Measurements from ENCODE around the gene PHB1.

The PHB1 gene

DNA sequence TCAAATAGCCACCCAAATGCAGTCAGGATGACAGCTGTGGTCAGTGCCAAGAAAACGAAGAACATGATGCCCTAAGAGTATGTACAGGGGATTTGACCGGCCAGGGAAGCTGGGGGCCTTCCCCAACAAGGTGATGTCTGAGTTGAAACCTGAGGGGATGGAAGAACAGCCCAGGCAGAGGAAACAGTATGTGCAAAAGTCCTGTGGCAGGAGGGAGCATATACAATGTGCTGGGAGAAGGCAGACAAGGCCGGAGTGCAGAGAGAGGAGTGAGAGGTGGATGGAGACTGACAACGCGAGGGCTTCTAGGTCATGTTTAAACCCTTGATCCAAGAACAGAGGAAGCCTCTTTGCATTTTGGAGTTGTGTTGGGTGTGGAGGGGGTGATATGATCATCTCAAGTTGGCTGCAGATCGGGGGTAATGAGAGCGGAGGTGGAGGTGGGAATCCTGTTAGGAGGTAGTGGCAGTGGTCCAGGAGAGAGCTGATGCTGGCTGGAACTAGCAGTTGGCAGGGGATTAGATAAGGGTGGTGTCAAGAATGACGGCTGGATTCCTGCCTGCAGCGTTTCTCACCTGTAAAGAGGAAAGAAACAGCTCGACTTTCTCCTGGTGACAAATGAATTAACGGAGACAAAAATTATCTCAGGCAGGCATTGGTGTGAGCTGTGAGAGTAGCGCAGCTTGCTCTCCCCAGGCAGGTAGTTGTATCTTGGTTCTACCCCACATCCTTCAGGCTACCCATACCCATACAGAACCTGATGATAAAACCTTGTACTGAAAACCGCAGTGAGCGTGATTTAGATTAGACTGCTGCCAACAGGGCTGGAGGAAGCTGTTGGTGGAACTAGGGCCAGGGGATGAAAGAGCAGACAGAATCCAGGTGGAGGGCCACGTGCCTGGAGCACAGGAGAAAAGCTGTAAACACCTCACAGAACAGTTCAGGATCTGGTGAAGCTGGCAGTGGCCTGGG is 43.2 kb upstream of the PHB1 start:
- TF ChIP-seq, protein P1, sequence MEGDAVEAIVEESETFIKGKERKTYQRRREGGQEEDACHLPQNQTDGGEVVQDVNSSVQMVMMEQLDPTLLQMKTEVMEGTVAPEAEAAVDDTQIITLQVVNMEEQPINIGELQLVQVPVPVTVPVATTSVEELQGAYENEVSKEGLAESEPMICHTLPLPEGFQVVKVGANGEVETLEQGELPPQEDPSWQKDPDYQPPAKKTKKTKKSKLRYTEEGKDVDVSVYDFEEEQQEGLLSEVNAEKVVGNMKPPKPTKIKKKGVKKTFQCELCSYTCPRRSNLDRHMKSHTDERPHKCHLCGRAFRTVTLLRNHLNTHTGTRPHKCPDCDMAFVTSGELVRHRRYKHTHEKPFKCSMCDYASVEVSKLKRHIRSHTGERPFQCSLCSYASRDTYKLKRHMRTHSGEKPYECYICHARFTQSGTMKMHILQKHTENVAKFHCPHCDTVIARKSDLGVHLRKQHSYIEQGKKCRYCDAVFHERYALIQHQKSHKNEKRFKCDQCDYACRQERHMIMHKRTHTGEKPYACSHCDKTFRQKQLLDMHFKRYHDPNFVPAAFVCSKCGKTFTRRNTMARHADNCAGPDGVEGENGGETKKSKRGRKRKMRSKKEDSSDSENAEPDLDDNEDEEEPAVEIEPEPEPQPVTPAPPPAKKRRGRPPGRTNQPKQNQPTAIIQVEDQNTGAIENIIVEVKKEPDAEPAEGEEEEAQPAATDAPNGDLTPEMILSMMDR (IDR thresholded peaks at IDR 0.05; ENCODE audit: low read depth, low read length), result no peak
- DNase-seq, result no peak
- Histone ChIP-seq H3K27me3 (ENCODE audit: insufficient read depth, low read depth, severe bottlenecking) (no peaks in the 10 kb centered on the region), H3K9me3 (ENCODE audit: severe bottlenecking) (no peaks in the 10 kb centered on the region), H3K36me3 (no peaks in the 10 kb centered on the region), H3K27ac (no peak overlapping the region), H3K4me3 (ENCODE audit: low read depth, low read length) (no peak overlapping the region)

DNA sequence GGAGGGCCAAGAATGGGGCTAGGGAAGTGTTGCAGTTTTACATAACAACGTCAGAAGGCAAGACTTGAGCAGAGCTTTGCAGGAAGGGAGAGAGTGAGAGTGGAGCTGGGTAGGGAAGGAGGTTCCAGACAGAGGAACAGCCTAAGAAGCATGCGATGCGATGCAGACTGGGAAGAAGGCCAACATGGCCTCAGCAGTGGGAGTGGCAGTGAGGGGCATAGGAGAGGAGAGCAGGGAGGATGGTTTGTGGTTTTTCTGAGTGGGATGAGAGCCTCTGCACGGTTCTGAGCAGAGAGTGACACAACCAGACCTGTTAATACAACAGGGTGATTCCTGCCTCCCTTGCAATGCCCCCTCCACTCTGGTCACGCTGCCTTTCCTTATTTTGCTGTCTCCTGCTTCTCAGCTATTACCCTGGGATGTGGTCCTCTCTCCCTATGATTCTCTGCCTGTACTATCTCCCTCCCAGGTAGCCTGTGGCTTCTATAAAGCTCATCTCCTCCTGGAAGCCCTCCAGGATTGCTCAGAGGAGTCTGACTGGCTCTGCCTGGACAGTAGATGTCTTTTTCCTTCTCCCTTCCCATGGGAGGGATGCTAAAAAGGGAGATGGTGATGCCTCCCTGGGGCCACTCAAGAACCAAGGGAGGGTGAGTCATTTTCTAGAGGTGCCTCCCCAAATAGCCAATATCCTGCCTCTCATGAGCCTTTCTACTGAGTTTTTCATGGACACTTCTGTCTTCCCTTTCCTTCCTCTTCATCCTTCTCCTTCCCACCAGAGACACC is 41.7 kb upstream of the PHB1 start:
- Histone ChIP-seq H3K27ac (no peak overlapping the region), H3K36me3 (no peaks in the 10 kb centered on the region), H3K9me3 (ENCODE audit: severe bottlenecking) (no peaks in the 10 kb centered on the region), H3K4me3 (ENCODE audit: low read depth, low read length) (no peak overlapping the region), H3K27me3 (ENCODE audit: insufficient read depth, low read depth, severe bottlenecking) (no peaks in the 10 kb centered on the region)
- DNase-seq, result no peak
- TF ChIP-seq, protein P1 (IDR thresholded peaks at IDR 0.05; ENCODE audit: low read depth, low read length), result no peak

DNA sequence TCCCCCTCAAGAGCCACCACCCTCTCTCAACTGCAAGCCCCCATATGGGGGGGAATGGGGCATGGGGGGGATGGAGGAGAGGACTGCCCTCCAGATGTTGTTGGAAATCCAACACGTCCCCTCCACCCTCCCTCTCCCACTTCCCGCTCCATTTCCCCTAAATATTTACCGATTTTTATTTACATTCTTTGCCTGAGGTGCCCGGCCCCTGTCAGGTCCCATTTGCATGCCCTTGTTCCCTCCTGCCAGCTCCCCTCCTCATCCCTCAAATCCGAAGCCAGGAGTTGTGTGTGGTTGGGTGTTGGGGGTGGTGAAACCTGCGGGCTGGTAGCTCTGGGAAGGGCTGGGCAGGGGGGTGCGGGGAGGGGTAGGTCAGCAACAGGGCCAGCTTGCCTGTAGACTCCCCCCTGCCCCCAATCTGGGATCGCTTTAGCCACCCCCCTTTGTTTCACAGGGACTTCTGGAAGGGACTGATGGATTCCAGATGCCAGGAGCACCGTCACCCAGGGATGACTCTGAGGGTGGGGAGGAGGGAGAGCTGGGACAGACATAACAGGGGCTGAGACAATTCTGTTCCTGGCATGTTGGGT is 40.7 kb upstream of the PHB1 start:
- no peaks in the 10 kb centered on the region for H3K9me3 ChIP-seq (ENCODE audit: severe bottlenecking)
- H3K27me3 ChIP-seq (ENCODE audit: insufficient read depth, low read depth, severe bottlenecking), result no peaks in the 10 kb centered on the region
- DNase-seq, result no peak
- no peak overlapping the region for H3K27ac ChIP-seq
- H3K36me3 ChIP-seq, result no peaks in the 10 kb centered on the region
- H3K4me3 ChIP-seq (ENCODE audit: low read depth, low read length), result no peak overlapping the region
- TF ChIP-seq, protein P1 (IDR thresholded peaks at IDR 0.05; ENCODE audit: low read depth, low read length), result no peak

DNA sequence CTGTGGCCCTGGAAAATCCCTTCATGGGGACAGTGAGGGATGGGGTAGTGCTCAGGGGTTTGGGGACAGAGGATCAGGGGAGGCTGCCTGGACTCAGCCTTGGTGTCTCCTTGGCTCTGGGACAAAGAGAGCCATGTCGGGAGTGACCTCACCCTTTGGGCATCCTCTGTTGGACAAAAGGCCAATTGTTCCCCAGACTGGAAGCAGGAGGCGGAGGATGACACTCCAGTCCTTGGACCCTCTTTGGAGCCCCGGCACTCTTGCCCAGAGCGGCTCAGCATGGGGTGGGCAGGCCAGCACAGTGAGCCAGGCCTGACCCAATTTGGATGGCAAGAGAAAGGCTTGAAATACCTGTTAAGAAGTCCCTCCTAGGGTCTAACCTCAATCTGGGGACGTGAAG is 39.4 kb upstream of the PHB1 start:
- DNase-seq, result no peak
- TF ChIP-seq, protein P1 (IDR thresholded peaks at IDR 0.05; ENCODE audit: low read depth, low read length), result no peak
- no peaks in the 10 kb centered on the region for H3K9me3 ChIP-seq (ENCODE audit: severe bottlenecking)
- H3K36me3 ChIP-seq, result no peaks in the 10 kb centered on the region
- no peaks in the 10 kb centered on the region for H3K27me3 ChIP-seq (ENCODE audit: insufficient read depth, low read depth, severe bottlenecking)
- H3K4me3 ChIP-seq (ENCODE audit: low read depth, low read length), result no peak overlapping the region
- H3K27ac ChIP-seq, result no peak overlapping the region

DNA sequence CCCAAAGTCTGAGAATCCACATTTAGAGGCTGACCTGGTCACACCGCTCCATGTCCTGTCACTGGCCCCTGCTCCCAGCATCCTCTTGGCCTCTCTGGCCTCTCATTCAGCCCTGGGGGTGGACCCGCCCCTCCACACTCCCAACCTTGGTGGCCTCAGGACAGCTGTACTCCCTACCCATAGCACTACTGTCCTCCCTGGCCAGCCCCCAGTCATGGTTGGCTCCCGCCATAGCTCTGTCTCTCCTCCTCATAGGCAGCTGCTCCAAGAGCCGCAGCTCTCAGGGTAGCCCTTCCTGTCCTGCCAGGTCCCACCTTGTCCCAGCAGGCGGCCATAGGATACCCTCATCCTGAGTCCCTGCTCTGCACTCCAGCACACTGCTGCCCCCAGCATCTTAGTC is 38.0 kb upstream of the PHB1 start:
- Histone ChIP-seq H3K4me3 (ENCODE audit: low read depth, low read length) (no peak overlapping the region), H3K9me3 (ENCODE audit: severe bottlenecking) (no peaks in the 10 kb centered on the region)
- TF ChIP-seq, protein P1 (IDR thresholded peaks at IDR 0.05; ENCODE audit: low read depth, low read length), result no peak

More for the DNA sequence above, 38.0 kb upstream of the PHB1 start:
- Histone ChIP-seq H3K27ac (no peak overlapping the region), H3K27me3 (ENCODE audit: insufficient read depth, low read depth, severe bottlenecking) (no peaks in the 10 kb centered on the region), H3K36me3 (no peaks in the 10 kb centered on the region)
- DNase-seq, result no peak

Measured in WERI-Rb-1 (cell line).